H1 (cell line): ENCODE measurements around the gene WBP1. TPM values are rescaled to one million over a fixed set of nuclear protein-coding genes. Genes with fewer than 3 reads are reported as not detected.
A peak's percentile ranks its signal among the peaks of the same experiment; 100 is the strongest.

ENCODE experiments used
- BCL11A ChIP-seq, 2 experiments: IDR thresholded peaks; one replicate each; pipeline ENCODE4 v1.6.1; 2011; ENCODE audit warnings: low read depth in 2 of 2, low read length in 2 of 2, mild to moderate bottlenecking in 2 of 2
- CEBPB ChIP-seq: IDR thresholded peaks from 2 replicates; pipeline ENCODE4 v1.6.1; 2012; ENCODE audit warnings: low read depth, low read length
- CHD1 ChIP-seq: IDR thresholded peaks from 2 replicates; pipeline ENCODE4 v1.6.1; 2012; ENCODE audit warnings: low read depth, low read length, improper control_type of control experiment
- CHD2 ChIP-seq: IDR thresholded peaks from 2 replicates; pipeline ENCODE4 v1.6.1; 2012; ENCODE audit warnings: low read length, improper control_type of control experiment
- CREB1 ChIP-seq: IDR thresholded peaks from 2 replicates; pipeline ENCODE4 v1.6.1; 2012; ENCODE audit warnings: inconsistent platforms
- CTBP2 ChIP-seq: IDR thresholded peaks from 2 replicates; pipeline ENCODE4 v1.7.0; 2011; ENCODE audit warnings: borderline replicate concordance, mild to moderate bottlenecking, moderate library complexity, mixed read lengths, low read length; ENCODE audit not compliant: insufficient read depth, insufficient read length
- GTF2F1 ChIP-seq: IDR thresholded peaks from 2 replicates; pipeline ENCODE4 v1.6.1; 2012; ENCODE audit warnings: low read depth, low read length, improper control_type of control experiment, borderline replicate concordance
- HDAC6 ChIP-seq: IDR thresholded peaks from one replicate; pipeline ENCODE4 v1.7.1; 2012; ENCODE audit warnings: low read depth, mild to moderate bottlenecking, inconsistent platforms, low read length, moderate library complexity
- JUND ChIP-seq: IDR thresholded peaks from 2 replicates; pipeline ENCODE4 v1.6.1; 2011; ENCODE audit warnings: mild to moderate bottlenecking, improper control_type of control experiment, low read length
- KDM4A ChIP-seq: IDR thresholded peaks from one replicate; pipeline ENCODE4 v1.7.1; 2012; ENCODE audit warnings: low read depth, mild to moderate bottlenecking, moderate library complexity, low read length, inconsistent platforms; ENCODE audit not compliant: severe bottlenecking
- NANOG ChIP-seq: IDR thresholded peaks from 2 replicates; pipeline ENCODE4 v1.6.1; 2011; ENCODE audit warnings: low read length, low read depth, mild to moderate bottlenecking, inconsistent platforms; ENCODE audit not compliant: insufficient read depth, poor library complexity, severe bottlenecking
- PHF8 ChIP-seq: fragments of 200-600 bp; sonication (generic); conservative IDR thresholded peaks from 2 replicates; pipeline ENCODE4 v1.7.1; 2012; ENCODE audit warnings: low read depth, mild to moderate bottlenecking, inconsistent platforms, low read length, moderate library complexity
- SAP30 ChIP-seq: fragments of 300-600 bp; sonication (generic); IDR thresholded peaks from 2 replicates; pipeline ENCODE4 v1.7.1; 2012; ENCODE audit warnings: low read length, moderate library complexity, mild to moderate bottlenecking, inconsistent platforms; ENCODE audit not compliant: insufficient read depth, insufficient replicate concordance
- SIN3A ChIP-seq, 2 experiments: IDR thresholded peaks in 1 of 2; conservative IDR thresholded peaks in 1 of 2; 2 replicates each; pipeline ENCODE4 v1.6.1; 2011 to 2012; ENCODE audit warnings: low read length in 2 of 2, improper control_type of control experiment in 1 of 2, low read depth in 1 of 2, mild to moderate bottlenecking in 1 of 2
- SP2 ChIP-seq: IDR thresholded peaks from 2 replicates; pipeline ENCODE4 v1.6.1; 2012; ENCODE audit warnings: mild to moderate bottlenecking, low read length, inconsistent platforms
- SRF ChIP-seq: IDR thresholded peaks from 2 replicates; pipeline ENCODE4 v1.6.1; 2011; ENCODE audit warnings: mild to moderate bottlenecking, low read depth, low read length, moderate library complexity
- SUZ12 ChIP-seq: fragments of 200-600 bp; sonication (generic); IDR thresholded peaks from 2 replicates; pipeline ENCODE4 v1.6.1; 2012; ENCODE audit warnings: mild to moderate bottlenecking, inconsistent platforms, low read length, moderate library complexity, mixed read lengths
- TAF1 ChIP-seq: IDR thresholded peaks from 2 replicates; pipeline ENCODE4 v1.6.1; 2011; ENCODE audit warnings: mild to moderate bottlenecking, low read depth, low read length
- TAF7 ChIP-seq: optimal IDR thresholded peaks from 2 replicates; pipeline ENCODE3; 2011; ENCODE audit warnings: low read depth, mild to moderate bottlenecking, inconsistent platforms, low read length, moderate library complexity, borderline replicate concordance
- YY1 ChIP-seq: IDR thresholded peaks from 2 replicates; pipeline ENCODE4 v1.6.1; 2011; ENCODE audit warnings: low read depth, mild to moderate bottlenecking, low read length
- polyA plus RNA-seq, 7 experiments: library from polyadenylated mRNA; depleted of rRNA in 3 of 7; stranded (reverse) in 5 of 7; unstranded in 2 of 7; fragments of >200 nt in 5 of 7; fragments of 200-250 nt in 2 of 7; gene quantifications; 1 replicate in 5 of 7; 2 replicates in 1 of 7; 4 replicates in 1 of 7; pipeline versions ENCODE4 v1.2.1 to v1.2.3, GENCODE V29; 2011 to 2013; ENCODE audit warnings: missing spikeins in 2 of 7, mixed read lengths in 2 of 7
- total RNA-seq: library from RNA; stranded (reverse); fragmentation: NEBNext Ultra II Directional; extraction: Animal tissue kit (Norgen Biotek cat#: 25700); gene quantifications from 2 replicates; pipeline ENCODE4 v1.2.1, GENCODE V29; 2021
- TF ChIP-seq, protein P1 (sequence below): IDR thresholded peaks from 2 replicates; pipeline ENCODE4 v1.6.1; 2012; ENCODE audit warnings: inconsistent platforms
- TF ChIP-seq, protein P2 (sequence below): IDR thresholded peaks from 2 replicates; pipeline ENCODE4 v1.6.1; 2012; ENCODE audit warnings: inconsistent platforms

WBP1 gene
- total and polyA plus RNA-seq, 2 of the 8 experiments (the other 6 are each of a cell fraction or from before 2014, with no cell fraction given): 57.2 to 190 TPM

- TF ChIP-seq SRF: no peak
- no peak for TF ChIP-seq NANOG
- TF ChIP-seq HDAC6: no peak
- no peak for TF ChIP-seq CHD1
- TF ChIP-seq, protein P1, sequence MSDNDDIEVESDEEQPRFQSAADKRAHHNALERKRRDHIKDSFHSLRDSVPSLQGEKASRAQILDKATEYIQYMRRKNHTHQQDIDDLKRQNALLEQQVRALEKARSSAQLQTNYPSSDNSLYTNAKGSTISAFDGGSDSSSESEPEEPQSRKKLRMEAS: peak; percentile 56; the same call in 1 of the 2 replicates
- TF ChIP-seq KDM4A: peak; percentile 40
- TF ChIP-seq PHF8: peak; percentile 74; the same call in 1 of the 2 replicates
- peak; percentile 42; the same call in 1 of the 2 replicates for TF ChIP-seq YY1
- no peak for TF ChIP-seq GTF2F1
- TF ChIP-seq SP2: no peak
- TF ChIP-seq CREB1: no peak
- TF ChIP-seq TAF1: peak; percentile 87
- no peak for TF ChIP-seq JUND
- TF ChIP-seq SIN3A (conservative IDR thresholded peaks at IDR 0.05 in 1 of 2, IDR thresholded peaks at IDR 0.05 in 1 of 2; ENCODE audit: low read depth in 1 of 2, low read length in 2 of 2): peak in 1 of 2 experiments; percentile 34; a peak in 2 of 4 replicates
- no peak for TF ChIP-seq SUZ12
- no peak for TF ChIP-seq BCL11A (IDR thresholded peaks at IDR 0.05; ENCODE audit: low read depth in 2 of 2, low read length in 2 of 2)
- no peak for TF ChIP-seq CEBPB
- peak; percentile 11 for TF ChIP-seq TAF7
- TF ChIP-seq, protein P2, sequence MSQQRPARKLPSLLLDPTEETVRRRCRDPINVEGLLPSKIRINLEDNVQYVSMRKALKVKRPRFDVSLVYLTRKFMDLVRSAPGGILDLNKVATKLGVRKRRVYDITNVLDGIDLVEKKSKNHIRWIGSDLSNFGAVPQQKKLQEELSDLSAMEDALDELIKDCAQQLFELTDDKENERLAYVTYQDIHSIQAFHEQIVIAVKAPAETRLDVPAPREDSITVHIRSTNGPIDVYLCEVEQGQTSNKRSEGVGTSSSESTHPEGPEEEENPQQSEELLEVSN: peak; percentile 23; the same call in 1 of the 2 replicates
- peak; percentile 70 for TF ChIP-seq SAP30
- no peak for TF ChIP-seq CTBP2
- no peak for TF ChIP-seq CHD2
These were observed 598 bp upstream of the WBP1 start (continued) for GRCh38 chr2:74457549-74458131.
